ENCODE results near the gene C10orf53. TPM values are rescaled to one million over a fixed set of nuclear protein-coding genes. Genes with fewer than 3 reads are reported as not detected.

Gene C10orf53
- total RNA-seq, 1 donor, result not detected

DNA sequence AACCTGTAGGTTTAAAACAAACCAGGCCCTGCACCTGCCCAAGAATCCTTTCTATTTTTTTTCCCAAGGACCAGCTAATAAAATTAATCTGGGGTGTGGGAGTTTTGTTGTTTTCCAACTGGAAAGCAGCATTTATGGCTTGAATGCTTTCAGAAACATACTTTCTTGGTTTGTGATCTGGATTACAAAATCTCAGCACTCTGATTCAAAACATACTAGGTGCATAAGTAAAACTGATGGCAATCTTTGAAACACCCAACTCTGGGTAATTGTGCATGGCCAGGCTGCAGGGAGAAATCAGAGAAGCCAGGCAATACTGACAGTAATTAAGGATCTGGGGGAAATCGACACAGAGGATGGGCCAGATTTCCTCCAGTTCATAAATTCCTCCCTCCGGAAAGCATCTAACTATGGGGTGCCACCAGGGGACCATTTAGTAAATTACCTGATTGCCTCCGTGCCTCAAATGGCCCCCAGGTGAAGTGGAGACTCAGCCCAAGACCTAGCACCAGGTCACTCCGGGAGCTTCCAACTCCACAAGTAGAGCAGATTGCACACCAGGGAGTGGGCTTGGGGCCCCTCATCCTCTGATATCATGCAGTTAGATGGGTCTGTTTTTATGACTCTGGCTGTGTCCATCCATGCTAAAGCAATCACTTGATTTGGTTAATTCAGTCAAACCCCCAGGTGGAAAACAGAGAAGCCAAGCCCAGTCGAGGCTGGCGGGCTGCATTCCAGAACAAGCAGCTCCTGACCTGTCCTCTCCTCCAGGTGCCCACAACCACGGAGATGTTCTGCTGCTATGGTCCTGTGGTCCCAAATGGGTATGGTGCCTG, 15.2 kb upstream of the C10orf53 start:
- Histone ChIP-seq H3K4me3 (ENCODE audit: insufficient read depth, low read length) (no peak overlapping the region), H3K9me3 (ENCODE audit: low read depth, low read length) (no peaks in the 10 kb centered on the region), H3K27ac (ENCODE audit: low read depth, low read length) (no peak overlapping the region), H4K20me1 (ENCODE audit: insufficient read depth, low read length) (no peaks in the 10 kb centered on the region), H3K79me2 (ENCODE audit: insufficient read depth, low read length) (no peaks in the 10 kb centered on the region), H2AFZ (ENCODE audit: low read length) (no peak overlapping the region), H3K36me3 (ENCODE audit: insufficient read depth, low read length) (no peaks in the 10 kb centered on the region), H3K4me2 (ENCODE audit: insufficient read depth, low read length) (no peak overlapping the region), H3K4me1 (ENCODE audit: insufficient read depth, low read length) (no peaks in the 10 kb centered on the region), H3K27me3 (ENCODE audit: insufficient read depth, low read length) (peaks cover 5% of the 10 kb centered on the region)
- DNase-seq (ENCODE audit: insufficient read length, low spot score, missing footprints), result no peak
- no peak for TF ChIP-seq CTCF (IDR thresholded peaks at IDR 0.05; ENCODE audit: extremely low read depth, low read depth, low read length)

- Histone ChIP-seq H3K27ac (ENCODE audit: low read depth, low read length) (no peak overlapping the region), H3K4me1 (ENCODE audit: insufficient read depth, low read length) (no peaks in the 10 kb centered on the region), H3K27me3 (ENCODE audit: insufficient read depth, low read length) (peaks cover 5% of the 10 kb centered on the region), H3K9me3 (ENCODE audit: low read depth, low read length) (no peaks in the 10 kb centered on the region), H3K36me3 (ENCODE audit: insufficient read depth, low read length) (no peaks in the 10 kb centered on the region), H3K4me3 (ENCODE audit: insufficient read depth, low read length) (no peak overlapping the region), H2AFZ (ENCODE audit: low read length) (no peak overlapping the region), H4K20me1 (ENCODE audit: insufficient read depth, low read length) (no peaks in the 10 kb centered on the region), H3K4me2 (ENCODE audit: insufficient read depth, low read length) (no peak overlapping the region), H3K79me2 (ENCODE audit: insufficient read depth, low read length) (no peaks in the 10 kb centered on the region)
- DNase-seq (ENCODE audit: insufficient read length, low spot score, missing footprints), result no peak
- TF ChIP-seq CTCF (IDR thresholded peaks at IDR 0.05; ENCODE audit: extremely low read depth, low read depth, low read length), result no peak
Observed at GRCh38 chr10:49664842-49665355, 14.6 kb upstream of the C10orf53 start.

GRCh38 chr10:49666054-49666615, 13.3 kb upstream of the C10orf53 start:
- no peaks in the 10 kb centered on the region for H3K9me3 ChIP-seq (ENCODE audit: low read depth, low read length)
- no peak overlapping the region for H2AFZ ChIP-seq (ENCODE audit: low read length)
- no peaks in the 10 kb centered on the region for H4K20me1 ChIP-seq (ENCODE audit: insufficient read depth, low read length)
- no peaks in the 10 kb centered on the region for H3K4me1 ChIP-seq (ENCODE audit: insufficient read depth, low read length)
- TF ChIP-seq CTCF (IDR thresholded peaks at IDR 0.05; ENCODE audit: extremely low read depth, low read depth, low read length), result no peak
- no peaks in the 10 kb centered on the region for H3K36me3 ChIP-seq (ENCODE audit: insufficient read depth, low read length)
- H3K79me2 ChIP-seq (ENCODE audit: insufficient read depth, low read length), result no peaks in the 10 kb centered on the region
- peaks cover 5% of the 10 kb centered on the region for H3K27me3 ChIP-seq (ENCODE audit: insufficient read depth, low read length)
- H3K27ac ChIP-seq (ENCODE audit: low read depth, low read length), result no peak overlapping the region
- H3K4me2 ChIP-seq (ENCODE audit: insufficient read depth, low read length), result no peak overlapping the region
- no peak for DNase-seq (ENCODE audit: insufficient read length, low spot score, missing footprints)
- no peak overlapping the region for H3K4me3 ChIP-seq (ENCODE audit: insufficient read depth, low read length)

DNA sequence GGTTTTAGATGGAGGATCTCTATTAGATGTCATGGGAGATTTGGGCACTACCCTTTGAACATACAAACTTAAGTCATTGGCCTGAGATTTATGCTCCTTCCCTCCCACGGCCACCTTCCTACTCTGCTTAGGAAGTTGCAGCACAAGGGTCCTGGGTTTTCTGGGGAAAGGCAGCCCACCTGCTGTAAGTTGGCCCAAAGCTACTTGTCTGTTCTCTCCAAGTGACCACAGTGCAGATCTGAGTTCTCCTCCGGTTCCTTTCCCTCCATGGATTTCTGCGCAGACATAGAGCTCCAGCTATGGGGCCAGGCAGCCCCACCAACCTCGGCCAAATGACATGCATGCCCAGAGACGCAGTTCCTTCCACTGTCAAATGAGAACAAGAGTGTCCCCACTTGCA, 12.8 kb upstream of the C10orf53 start:
- TF ChIP-seq CTCF (IDR thresholded peaks at IDR 0.05; ENCODE audit: extremely low read depth, low read depth, low read length), result no peak
- Histone ChIP-seq H3K36me3 (ENCODE audit: insufficient read depth, low read length) (no peaks in the 10 kb centered on the region), H3K4me1 (ENCODE audit: insufficient read depth, low read length) (no peaks in the 10 kb centered on the region), H2AFZ (ENCODE audit: low read length) (no peak overlapping the region), H3K9me3 (ENCODE audit: low read depth, low read length) (no peaks in the 10 kb centered on the region), H4K20me1 (ENCODE audit: insufficient read depth, low read length) (no peaks in the 10 kb centered on the region), H3K4me3 (ENCODE audit: insufficient read depth, low read length) (no peak overlapping the region), H3K79me2 (ENCODE audit: insufficient read depth, low read length) (no peaks in the 10 kb centered on the region), H3K27me3 (ENCODE audit: insufficient read depth, low read length) (peaks cover 5% of the 10 kb centered on the region), H3K27ac (ENCODE audit: low read depth, low read length) (no peak overlapping the region), H3K4me2 (ENCODE audit: insufficient read depth, low read length) (no peak overlapping the region)
- DNase-seq (ENCODE audit: insufficient read length, low spot score, missing footprints), result no peak
